Measurements from ENCODE around the gene TMEM222. TPM values are rescaled to one million over a fixed set of nuclear protein-coding genes. Genes with fewer than 3 reads are reported as not detected.

Gene TMEM222
- total and polyA plus RNA-seq, 10 of the 15 experiments (the other 5 are each of a cell fraction or from before 2014, with no cell fraction given), result 3.8 to 43.5 (median 35.4) TPM

DNA sequence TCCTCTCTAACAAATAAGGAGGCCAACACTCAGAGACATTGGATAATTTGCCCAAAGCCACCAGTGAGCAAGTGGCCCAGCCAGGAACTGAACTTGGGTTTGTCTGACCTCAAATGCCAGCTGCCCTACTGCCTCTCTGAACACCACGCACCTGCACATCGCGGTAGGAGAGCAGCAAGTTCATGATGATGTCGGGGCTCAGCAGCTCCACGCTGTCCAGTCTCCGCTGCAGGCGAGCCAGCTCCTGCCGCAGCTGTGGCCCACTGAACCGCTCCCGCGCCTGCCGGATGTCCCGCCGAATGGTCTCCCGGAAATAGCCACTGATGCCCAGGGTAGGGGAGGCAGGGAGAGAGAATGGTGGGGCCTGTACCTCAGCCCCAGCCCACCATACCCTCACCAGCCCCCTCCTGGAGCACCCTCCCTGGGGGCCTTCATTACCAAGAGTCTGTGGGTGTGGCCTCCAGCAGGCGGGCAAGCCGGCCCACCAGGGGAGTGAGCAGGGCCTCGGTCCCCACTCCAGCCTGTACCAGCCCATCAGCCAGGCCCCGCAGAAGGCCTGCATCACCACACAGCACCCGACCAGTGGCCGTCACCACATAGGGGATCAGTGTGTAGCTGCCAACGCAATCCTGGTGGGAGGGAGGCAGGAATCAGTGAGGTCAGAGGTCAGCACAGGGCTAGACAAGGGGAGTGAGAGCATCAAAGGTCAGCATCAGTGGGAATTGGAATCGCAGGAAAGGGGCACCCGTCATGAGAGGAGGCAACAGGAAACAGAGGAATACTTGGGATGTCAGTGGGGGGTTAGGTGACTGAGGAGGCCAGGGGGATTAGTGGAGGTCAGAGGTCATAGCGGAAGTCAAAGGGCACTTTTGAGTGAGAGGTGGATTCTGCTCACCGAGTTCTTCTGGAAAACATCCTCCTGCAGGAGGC lies 42.1 kb downstream of the TMEM222 start:
- H3K36me3 ChIP-seq (ENCODE audit: control insufficient read depth in 2 of 2, insufficient read depth in 2 of 2, low read length in 1 of 2), result no peaks in the 10 kb centered on the region
- no peak overlapping the region for H3K4me2 ChIP-seq (ENCODE audit: control insufficient read depth, insufficient read depth)
- H2AFZ ChIP-seq (ENCODE audit: control insufficient read depth, low read depth, low read length), result no peak overlapping the region
- H4K20me1 ChIP-seq (ENCODE audit: control insufficient read depth, insufficient read depth), result no peaks in the 10 kb centered on the region; the same call in 1 of the 2 replicates
- H3K4me1 ChIP-seq (ENCODE audit: control insufficient read depth, insufficient read depth, low read length), result peaks cover 16% of the 10 kb centered on the region
- in situ Hi-C loops (cut with MboI), result no loop called here
- DNase-seq (ENCODE audit: low read depth, low spot score) (no peak), FAIRE-seq (no peak), ATAC-seq (no peak)
- H3K27ac ChIP-seq (ENCODE audit: control insufficient read depth, insufficient read depth), result no peak overlapping the region
- no peak overlapping the region for H3K4me3 ChIP-seq
- ChIA-PET POLR2A (no interaction called here), CTCF (interaction anchor here (0.7 to 4.0 kb wide), 6 partner anchors 11 to 242 kb away, joined by 3 to 35 read pairs (median 4); no protein-coding TSS in a partner anchor), SMC1A (ENCODE audit: uncharacterized antibody, unreplicated experiment) (interaction anchor here (3.3 kb wide), 1 partner anchor 24 kb away, joined by 27 read pairs; no protein-coding TSS in a partner anchor), RAD21 (ENCODE audit: unreplicated experiment) (interaction anchor here (1.7 kb wide), 1 partner anchor 31 kb away, joined by 9 read pairs; no protein-coding TSS in a partner anchor)
- no peaks in the 10 kb centered on the region for H3K79me2 ChIP-seq (ENCODE audit: control insufficient read depth, insufficient read depth, low read length)
- no TSS peak for BruUV-seq (replicated peaks)
- 83% methylated on average over 25 of the region's 26 CpGs for WGBS (ENCODE audit: insufficient coverage, insufficient replicate concordance, low lambda C conversion rate, missing lambda C conversion rate)
- no peak overlapping the region for H3K9ac ChIP-seq (ENCODE audit: control insufficient read depth, insufficient read depth, low read length)
- no peaks in the 10 kb centered on the region; a peak in 1 of 4 replicates for H3K27me3 ChIP-seq (replicated peaks in 1 of 2; ENCODE audit: control insufficient read depth in 2 of 2, insufficient read depth in 2 of 2, low read length in 1 of 2)
- intact Hi-C loops (cut with micrococcal nuclease; ENCODE audit: unreplicated experiment), result no loop called here
- TF ChIP-seq NR2C1 (IDR thresholded peaks at IDR 0.05), result peak; percentile 47; the same call in 1 of the 2 replicates
- TF ChIP-seq DPF2 (IDR thresholded peaks at IDR 0.05), result no peak
- no peak for TF ChIP-seq POLR2A (IDR thresholded peaks at IDR 0.05; ENCODE audit: low read depth, low read length)
- peak; percentile 72; the same call in 1 of the 2 replicates for TF ChIP-seq NR2F1 (conservative IDR thresholded peaks at IDR 0.05)
- H3K9me3 ChIP-seq (replicated peaks; ENCODE audit: control insufficient read depth, insufficient read depth, low read length), result no peaks in the 10 kb centered on the region

All from GM12878 (cell line).